NCI-H524 (cell line): ENCODE results near the gene CYP46A1.
A peak's percentile ranks its signal among the peaks of the same experiment; 100 is the strongest.

Source experiments
- DNase-seq, 2 experiments: peaks; one replicate each; lab custom pipeline; 2025; lab: John Stamatoyannopoulos, UW

Gene CYP46A1

DNA sequence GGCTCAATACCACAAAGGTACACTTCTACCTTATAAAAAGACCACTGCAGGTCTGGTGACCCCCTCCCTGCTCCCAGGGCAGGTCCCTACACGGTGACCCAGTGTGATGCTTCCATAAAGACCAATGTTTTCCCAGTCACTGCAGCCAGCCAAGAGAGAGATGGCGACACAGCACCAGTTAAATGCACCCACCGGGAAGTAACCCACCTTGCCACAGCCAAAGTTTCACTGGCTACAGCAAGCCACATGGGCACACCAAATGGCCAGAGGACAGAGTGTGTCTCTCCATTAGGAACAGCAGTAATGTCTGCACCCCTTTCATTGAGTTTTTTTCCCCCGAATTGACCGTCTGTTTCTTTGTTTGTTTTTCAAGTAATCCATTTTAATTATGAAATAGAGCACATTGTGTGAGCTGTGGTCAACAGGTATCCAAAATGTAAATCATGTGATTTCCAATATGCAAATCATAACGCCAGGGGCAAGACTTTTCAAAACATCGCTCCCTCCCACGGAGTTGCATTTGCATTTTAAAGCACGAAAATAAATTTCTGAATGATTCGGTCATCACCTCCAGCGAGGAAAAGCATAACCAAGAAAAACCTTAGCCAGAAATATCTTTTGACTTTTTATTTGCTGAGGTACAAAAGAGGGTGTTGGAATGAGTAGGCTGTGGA, 60.2 kb downstream of the CYP46A1 start:
- peak; percentile 20 to 70 for DNase-seq

DNA sequence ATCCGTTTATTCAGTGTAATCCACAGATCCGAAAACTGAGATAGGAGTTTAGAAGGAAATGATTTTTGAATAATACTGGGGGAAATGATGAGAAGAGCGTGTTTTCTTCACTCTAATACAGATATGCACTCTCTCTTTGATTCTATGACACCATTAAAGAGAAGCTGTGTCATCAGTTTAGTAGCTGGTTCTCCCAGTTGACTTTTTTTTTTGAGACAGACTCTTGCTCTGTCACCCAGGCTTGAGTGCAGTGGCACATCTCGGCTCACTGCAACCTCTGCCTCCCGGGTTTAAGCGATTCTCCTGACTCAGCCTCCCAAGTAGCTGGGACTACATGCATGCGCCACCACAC, 60.8 kb downstream of the CYP46A1 start:
- no peak for DNase-seq

DNA sequence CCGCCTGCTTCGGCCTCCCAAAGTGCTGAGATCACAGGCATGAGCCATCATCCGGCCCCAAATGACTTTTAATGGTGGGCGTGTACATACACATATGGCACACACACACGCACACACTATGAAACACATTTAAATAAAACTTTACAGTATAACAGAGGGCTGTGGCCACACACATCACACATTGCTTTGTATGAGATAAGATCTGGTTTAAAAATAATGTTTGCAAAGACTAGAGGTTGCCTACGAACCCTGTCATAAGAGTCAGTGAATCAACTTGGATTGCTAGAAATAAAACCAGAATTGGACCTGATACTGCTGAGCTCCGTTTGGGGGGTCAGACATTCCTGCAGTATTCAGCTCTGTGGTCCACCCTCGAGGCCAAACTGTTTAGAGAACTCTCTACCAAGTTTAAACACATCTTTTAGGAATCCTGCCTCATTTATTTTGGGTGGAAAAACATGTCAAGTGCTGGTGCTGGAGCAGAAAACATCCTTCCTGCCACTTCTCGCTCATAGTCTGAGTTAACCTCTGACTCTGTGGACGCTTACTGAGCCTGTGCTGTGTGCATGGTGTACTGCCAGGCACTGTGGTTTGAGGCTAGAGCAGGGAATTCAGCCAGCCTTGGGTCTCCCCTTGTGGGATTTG, 61.3 kb downstream of the CYP46A1 start:
- DNase-seq, result no peak

DNA sequence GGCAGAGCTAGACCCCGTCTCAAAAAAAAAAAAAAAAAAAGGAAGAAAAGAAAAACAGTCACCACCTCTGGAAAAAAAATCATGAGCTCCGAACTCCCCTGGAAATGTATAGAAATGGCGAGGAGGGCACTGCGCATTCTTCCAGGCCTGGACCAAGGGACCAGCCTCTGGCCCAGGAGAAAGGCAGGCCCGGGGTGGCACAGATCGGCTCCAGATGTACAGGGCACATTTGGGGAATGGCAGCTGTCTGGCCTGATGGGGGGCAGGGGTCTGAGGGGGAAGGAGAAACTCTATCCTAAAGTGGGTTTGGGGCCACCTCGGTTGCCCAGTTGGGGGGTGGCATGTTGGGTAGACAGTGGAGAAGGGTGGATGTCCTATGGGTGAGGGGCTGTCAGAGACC, 63.1 kb downstream of the CYP46A1 start:
- DNase-seq, result no peak

DNA sequence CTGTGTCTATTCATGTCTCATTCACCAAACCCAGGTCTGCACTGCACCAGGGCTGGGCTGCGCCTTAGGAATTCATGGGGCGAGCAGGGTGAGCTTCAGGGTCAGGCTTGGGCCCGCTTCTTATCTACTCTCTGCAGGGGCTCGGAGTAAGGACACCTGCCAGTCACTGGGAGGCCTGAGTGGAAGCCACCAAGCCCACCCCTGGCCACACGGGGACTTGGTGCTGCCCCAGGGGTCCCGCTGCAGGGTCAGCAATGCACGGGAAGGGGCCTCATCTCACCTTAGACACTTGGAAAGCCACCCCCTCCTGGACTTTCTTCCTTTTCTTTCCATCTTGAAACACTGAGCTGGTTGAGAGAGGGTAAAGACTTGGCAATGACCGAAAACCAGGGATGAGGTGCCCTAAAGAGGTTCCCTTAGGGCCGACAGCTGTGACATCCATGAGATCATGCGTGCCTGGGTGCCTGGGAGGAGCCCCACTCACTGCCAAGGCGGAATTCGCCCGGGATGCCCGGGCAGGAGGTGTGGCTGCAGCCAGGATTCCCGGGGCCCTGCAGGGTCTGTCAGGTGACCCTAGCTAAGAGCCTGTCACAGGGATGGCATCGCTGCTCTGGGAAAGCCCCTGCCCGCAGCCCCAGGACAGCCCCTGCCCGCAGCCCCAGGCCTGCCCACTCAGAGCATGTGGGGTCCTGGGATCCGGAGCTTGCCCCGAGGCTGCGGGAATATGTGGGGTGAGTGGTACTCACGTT, 63.7 kb downstream of the CYP46A1 start:
- no peak for DNase-seq

DNA sequence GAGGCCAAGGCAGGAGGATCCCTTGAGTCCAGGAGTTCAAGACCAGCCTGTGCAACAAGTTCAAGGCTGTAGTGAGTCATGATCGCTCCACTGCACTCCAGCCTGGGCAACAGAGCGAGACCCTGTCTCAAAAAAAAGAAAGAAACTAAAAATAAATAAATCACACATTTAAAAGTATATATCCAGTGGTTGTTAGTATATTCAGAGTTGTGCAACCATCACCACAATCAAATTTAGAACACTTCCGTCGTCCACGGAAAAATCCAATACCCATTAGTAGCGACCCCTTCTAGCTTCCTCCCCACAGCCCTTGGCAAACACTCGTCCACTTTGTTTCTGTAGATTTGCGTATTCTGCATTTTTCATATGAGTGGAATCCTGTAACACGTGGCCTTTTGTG, 64.4 kb downstream of the CYP46A1 start:
- DNase-seq, result no peak

DNA sequence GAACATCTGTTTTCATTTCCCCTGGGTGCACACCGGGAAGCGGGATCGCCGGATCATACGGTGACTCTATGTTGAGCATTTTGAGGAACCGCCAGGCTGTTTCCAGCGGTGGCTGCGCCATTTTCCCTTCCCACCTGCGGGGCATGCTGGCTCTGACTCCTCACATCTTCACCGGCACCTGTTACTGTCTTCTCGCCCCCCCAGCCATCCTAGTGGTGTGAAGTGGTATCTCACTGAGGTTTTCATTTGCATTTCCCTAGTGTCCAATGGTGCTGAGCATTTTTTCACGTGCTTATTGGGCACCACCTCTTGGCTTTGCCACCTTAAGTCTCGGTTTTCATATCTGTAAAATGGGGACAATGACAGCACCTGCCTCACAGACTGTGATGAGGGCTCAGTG, 65.0 kb downstream of the CYP46A1 start:
- DNase-seq, result peak in 1 of 2 experiments; percentile 32

DNA sequence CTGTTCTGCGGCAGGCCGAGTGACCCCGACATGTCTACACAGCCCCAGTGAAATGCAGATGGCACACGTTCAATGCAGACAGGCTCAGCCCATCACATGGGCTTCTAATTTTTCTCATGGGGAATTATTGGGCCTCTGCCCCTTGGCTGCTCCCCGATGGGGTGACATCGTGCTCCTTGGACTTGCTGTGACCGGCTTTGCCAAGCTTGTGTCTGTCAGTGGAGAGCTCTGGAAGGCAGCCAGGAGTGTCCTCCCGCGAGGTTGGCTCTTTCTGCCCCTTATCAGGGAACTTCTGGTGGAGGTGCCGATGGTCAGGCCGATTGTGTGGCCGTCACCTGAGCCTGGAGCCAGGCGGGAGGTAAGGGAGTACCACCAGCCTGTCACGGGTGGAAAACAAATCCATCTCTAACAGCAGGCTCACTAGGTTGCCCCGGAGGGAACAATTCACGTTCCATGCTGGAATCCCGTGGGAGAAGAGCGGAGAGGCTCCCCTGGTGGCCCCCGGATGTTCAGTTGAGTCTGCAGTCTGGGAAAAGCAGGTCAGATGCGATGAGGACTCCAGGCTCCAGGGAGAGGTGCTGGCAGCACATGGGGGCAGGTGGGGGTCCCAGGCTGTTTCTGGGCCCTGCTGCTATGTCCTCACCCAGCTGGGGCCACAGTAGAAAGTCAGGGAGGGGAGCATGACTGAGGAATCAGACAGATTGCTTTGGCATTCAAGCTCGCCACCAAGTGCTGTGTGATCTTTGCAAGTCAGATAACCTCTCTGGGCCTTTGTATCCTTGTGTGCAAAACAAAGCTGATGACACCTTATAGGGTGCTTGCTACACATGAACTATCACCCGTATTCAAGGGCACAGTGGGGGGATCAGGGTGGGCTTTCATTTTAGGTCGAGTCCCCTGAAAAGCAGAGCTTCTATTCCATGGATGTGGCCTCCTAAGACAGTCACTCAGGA, 65.9 kb downstream of the CYP46A1 start:
- DNase-seq, result no peak

DNA sequence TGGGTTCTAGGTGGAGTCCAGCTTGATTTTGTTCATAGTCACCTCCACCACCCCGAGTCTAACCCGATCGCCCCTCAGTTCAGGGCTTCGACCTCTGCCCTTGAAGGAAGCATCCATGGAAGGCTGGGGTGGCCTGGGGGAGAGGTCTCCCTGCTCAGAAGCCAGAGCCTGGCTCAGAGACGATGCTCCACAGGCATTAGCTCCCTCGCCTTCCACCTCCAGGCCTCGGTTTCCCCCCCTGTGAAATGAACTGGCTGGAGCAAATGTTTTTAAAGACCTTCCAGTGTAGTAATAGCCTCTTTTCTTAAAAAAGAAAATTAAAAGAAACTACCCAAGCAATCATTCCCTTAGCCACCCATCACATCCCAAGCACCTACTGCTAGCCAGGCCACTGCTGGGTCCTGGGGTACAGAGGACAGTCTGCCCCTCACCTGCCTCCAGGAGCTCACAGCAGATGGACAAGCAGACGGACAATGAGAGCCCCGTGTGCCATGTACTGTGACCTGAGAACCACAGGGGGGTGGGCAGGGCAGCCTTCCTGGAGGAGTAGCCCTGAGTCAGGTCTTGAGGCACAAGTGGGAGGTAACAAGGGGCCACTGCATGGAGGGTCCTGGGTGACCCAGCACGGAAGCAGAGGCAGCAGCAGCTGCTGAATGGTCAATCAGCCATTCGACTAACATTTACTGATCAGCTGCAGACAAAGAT, 66.8 kb downstream of the CYP46A1 start:
- no peak for DNase-seq

DNA sequence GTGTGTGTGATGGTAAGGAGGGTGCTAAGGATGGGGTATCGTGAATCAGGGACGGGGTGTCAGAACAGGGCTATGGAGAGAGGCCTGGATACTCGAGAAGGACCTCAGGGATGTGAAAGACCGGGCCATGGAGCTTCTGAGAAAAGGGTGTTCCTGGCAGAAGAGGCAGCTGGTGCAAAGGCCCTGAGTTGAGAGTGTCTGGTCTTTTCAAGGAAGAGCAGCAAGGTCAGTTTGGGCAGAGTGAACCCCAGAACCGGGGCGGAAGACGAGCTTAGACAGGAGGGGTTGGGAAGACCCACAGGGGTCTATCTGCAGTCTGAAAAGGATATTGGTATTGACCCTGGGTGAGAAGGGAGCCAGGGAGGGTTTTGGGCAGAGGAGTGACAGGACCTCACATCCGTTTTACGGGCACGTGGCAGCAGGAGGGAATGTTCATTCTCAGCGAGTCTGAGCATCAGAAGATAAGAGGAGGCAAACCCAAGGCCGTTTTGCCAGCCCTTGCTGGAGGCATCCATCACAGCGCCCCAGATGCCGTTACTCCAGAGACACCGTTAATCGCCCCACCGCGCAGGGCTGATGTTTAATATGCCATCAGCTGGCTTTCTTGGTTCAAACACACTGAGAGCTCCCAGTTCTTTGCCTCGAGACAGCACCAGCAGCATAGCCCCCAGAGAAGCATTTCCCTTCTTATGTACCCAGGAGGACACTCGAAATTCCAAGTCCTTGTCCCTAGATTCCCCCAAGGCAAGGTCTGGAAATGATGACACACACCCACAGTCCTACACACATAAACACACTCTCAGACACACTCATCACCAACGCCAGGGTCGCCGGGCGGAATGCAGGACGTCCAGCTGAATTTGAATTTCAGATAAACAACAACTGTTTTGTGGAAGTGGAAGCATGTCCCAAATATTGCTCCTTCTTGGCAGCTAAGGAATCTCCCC, 67.7 kb downstream of the CYP46A1 start:
- no peak for DNase-seq

DNA sequence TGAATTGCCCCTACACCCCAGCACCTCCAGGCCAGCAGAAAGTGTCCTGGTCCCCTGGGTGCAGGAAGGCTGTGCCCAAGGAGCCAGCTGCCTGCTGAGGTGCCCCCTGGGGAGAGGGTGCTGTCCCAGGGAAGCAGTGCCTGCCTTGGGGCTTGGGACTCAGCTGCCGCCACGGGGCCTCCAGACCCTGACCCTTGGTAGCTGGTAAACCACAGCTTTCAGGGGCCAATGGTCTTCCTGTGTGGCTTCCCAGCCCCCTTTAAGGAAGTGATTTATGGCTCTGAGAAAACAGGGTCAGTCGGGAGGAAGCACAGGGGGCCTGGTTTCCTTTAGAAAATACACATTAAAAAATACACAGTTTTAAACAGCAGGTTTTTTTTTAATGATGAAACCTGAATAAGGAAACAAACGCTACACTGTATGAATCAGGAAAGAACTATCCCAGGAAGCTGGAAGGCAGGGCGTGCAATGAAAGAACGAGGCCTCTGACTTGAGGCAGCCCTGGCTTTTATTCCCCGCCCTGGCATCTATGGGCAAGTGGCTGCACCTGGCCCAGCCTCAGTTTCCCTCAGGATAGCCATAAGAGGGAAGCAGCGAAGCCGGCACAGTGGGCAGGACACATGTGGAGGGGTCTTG, 68.5 kb downstream of the CYP46A1 start:
- DNase-seq, result no peak

DNA sequence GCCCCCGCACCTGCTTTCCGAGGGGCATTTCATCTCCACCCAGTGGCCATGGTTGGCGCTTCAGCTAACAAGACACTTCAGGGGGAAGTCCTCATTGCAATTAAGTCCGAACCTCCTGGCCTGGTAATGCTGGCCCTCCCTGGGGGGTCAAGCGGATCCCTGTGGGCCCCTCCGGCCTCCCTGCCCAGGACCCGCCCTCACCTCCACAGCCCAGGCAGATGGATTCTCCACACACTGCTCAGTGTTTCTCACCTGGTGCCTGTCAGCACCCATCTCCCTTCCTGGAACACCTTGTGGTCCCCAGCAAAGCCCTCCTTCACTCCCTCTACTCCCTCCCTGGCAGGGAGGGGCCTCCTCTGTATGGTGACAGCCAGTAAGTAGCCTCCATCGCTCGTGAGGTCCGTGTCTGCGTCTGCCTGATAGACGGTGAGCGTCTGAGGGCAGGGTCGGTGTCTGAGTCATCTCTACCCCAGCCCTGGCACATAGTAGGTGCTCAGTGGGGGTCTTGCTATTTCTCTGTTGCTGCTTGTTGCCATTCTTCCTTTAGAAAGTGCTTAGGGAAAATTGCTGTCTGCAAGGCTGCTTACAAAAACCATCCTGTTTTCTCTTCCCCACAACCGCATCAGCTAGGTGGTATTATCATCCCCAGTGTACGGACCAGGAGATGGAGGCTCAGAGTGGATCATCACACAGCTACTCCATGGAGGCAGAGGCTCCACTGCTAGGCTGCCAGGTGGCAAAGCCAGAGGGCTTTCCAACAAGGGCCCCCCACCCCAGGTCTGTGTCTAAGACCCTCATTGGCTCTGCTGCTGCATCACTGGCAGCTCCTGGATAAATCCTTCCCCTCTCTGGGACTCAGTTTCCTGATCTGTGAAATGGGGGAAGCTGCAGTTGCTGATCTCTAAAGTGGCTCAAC, 69.4 kb downstream of the CYP46A1 start:
- peak in 1 of 2 experiments; percentile 32 for DNase-seq

DNA sequence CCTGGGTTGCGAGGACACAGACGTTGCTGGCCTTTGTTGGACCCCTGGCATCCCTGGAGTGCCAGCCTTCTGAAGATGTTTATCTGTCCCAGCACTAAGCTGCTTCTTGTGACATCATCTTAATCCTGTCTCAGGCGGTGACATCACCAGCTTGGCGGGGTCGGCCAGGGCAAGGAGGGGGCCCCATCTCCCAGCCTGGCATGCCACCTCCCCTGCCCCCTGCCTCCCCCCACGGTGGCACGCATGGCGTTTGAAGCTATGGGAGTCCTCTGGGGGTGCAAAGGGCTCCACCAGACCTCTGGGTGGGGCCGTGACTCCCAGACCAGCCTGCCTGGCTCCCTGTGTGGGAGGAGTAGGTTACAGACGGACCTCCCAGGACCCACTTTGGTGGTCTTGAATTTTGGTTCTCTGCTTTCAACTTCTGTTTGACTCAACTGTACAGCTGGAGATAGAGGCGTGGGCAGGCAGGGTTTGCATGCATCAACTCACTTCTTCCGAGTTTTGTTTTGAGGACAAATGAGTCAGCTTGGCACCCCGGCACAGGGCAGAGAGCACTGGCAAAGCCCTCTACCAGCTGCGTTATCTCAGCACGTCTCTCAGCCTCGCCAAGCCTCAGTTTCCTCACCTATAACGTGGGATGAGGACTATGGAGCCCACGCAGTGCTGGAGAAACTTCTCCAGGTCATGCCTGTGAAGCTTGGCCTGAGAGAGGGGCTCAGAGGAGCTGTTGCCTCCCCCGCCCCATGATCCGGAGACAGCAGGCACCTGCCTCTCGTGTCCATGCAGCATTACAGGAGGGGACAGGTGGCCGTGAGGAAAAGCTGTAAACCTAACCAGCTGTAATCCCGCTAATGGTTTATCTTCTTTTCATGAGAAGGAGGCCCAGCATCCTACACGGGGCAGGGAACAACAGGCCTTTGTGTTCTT, 70.3 kb downstream of the CYP46A1 start:
- peak; percentile 90 to 94 for DNase-seq

DNA sequence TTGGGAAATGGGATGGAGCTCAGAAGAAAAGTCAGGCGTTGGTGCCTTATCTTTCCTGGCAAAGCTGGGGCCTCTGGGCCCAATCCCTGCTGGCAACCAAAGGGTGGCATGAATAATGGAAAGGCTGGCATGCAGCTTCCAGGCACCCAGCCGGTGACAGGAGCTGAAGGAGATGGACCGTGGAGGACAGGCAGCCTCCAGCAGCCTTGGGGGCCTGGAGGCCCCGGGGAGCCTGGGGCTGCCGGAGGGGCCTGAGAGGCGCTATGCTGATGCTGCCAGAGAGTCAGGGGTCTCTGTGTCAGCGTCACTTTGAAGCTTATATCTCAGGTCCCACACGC, 70.9 kb downstream of the CYP46A1 start:
- no peak for DNase-seq

DNA sequence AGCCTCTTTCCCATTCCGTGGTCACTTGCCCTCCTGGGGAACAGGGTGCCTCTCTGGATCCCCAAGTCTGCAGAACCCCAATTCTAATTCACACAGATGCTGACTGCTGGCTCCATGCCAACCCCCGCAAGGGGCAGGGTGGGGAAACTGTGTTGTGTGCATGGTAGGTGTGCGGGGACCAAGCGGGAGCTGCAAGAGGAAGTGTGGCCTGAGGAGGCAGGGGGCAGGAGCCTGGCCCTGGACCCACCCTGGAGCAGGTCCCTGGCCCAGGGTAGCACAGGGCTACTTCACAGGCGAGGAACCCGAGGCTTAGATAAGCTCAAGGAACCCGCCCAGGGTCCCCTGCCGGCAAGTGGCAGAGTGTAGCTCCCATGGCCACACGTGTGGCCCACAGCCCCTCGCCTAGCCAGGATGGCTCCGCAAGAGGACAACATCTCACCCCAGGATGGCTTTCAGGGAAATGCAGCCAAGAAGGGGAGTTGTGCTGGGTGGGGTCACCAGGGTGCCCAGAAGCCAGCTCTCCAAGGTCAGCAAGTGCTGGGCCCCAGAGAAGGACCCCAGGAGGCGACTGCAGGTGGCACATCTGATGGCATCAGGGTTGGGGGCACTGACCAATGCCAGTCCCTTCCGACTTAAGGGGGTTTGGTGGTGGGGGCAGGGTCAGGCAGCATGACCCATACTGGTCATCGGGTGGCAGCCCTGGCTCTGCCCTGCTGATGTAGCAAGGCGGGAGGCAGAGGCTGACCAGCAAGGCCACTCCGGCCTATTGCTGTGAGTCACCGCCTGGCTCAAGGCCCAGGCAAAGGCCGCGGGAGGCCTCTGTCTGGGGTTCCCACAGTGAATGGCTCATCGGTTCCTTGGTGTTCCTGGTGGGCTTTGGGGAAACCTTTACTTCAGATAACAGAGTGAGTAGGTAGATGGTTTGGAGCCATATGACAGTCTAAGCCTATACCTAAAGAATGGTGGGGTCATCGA, 71.8 kb downstream of the CYP46A1 start:
- no peak for DNase-seq

DNA sequence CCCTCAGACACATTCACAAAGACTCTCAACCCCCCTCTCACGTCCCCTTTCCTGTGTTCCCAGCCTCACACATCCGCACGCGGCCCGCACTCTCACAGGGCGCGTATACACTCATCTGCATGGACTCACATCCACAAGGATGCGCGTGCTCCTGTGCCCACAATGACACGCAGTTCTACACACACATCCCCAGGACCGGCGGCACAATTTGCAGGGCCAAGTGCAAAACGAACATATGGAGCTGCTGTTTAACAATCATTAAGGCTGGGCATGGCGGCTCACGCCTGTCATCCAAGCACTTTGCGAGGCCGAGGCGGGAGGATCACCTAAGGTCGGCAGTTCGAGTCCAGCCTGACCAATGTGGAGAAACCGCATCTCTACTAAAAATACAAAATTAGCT, 72.7 kb downstream of the CYP46A1 start:
- peak in 1 of 2 experiments; percentile 57 for DNase-seq
